Smooth muscle cell (in vitro differentiated cells): Measurements from ENCODE around the gene OAT. TPM values are rescaled to one million over a fixed set of nuclear protein-coding genes. Genes with fewer than 3 reads are reported as not detected.
A peak's percentile ranks its signal among the peaks of the same experiment; 100 is the strongest.

Source experiments
- DNase-seq: peaks from one replicate; lab custom pipeline; 2025; ENCODE audit not compliant: unreplicated experiment; lab: John Stamatoyannopoulos, UW
- H2AFZ ChIP-seq: fragments of 200-600 bp; sonication (generic); 2 replicates; pipeline ENCODE4 v1.6.0; 2016; ENCODE audit warnings: antibody characterized with exemption, low read depth, mild to moderate bottlenecking
- H3F3A ChIP-seq: fragments of 200-600 bp; sonication (generic); 2 replicates; pipeline ENCODE4 v1.6.0; 2017; ENCODE audit warnings: antibody characterized with exemption, low read depth
- H3K27ac ChIP-seq: fragments of 200-600 bp; sonication (generic); 2 replicates; pipeline ENCODE4 v1.5.1; 2016; ENCODE audit warnings: low read depth, mild to moderate bottlenecking
- H3K27me3 ChIP-seq: fragments of 200-600 bp; sonication (generic); 2 replicates; pipeline ENCODE4 v1.6.1; 2016; ENCODE audit warnings: low read depth, mild to moderate bottlenecking
- H3K36me3 ChIP-seq: fragments of 200-600 bp; sonication (generic); 2 replicates; pipeline ENCODE4 v1.5.1; 2016; ENCODE audit warnings: low read depth
- H3K4me1 ChIP-seq: fragments of 200-600 bp; sonication (generic); 2 replicates; pipeline ENCODE4 v1.5.1; 2016; ENCODE audit warnings: low read depth
- H3K4me2 ChIP-seq: fragments of 200-600 bp; sonication (generic); 2 replicates; pipeline ENCODE4 v1.6.0; 2016; ENCODE audit warnings: mild to moderate bottlenecking
- H3K4me3 ChIP-seq: fragments of 200-600 bp; sonication (generic); 2 replicates; pipeline ENCODE4 v1.5.1; 2016; ENCODE audit warnings: mild to moderate bottlenecking
- H3K79me2 ChIP-seq: fragments of 200-600 bp; sonication (generic); 2 replicates; pipeline ENCODE4 v1.6.0; 2016; ENCODE audit warnings: low read depth, mild to moderate bottlenecking
- H3K9ac ChIP-seq: fragments of 200-600 bp; sonication (generic); 2 replicates; pipeline ENCODE4 v1.6.0; 2016; ENCODE audit warnings: low read depth
- H3K9me3 ChIP-seq: fragments of 200-600 bp; sonication (generic); replicated peaks from 2 replicates; pipeline ENCODE4 v1.5.1; 2016; ENCODE audit warnings: low read depth
- H4K20me1 ChIP-seq: fragments of 200-600 bp; sonication (generic); 2 replicates; pipeline ENCODE4 v1.6.0; 2016; ENCODE audit warnings: low read depth
- WGBS: methylation state at CpG from one replicate; pipeline ENCODE4 v1.1.7; 2016; ENCODE audit warnings: low lambda C conversion rate; 5-methylcytosine and 5-hydroxymethylcytosine counted together
- polyA plus RNA-seq: library from polyadenylated mRNA; unstranded; fragments of >200 nt; fragmentation: Nextera tagmentation; extraction: Ambion mirVana; gene quantifications from 2 replicates; pipeline ENCODE4 v1.2.1, GENCODE V29; 2016
- total RNA-seq: library from RNA; depleted of rRNA; stranded (reverse); fragments of >200 nt; gene quantifications from 2 replicates; pipeline ENCODE4 v1.2.3, GENCODE V29; 2014
- TF ChIP-seq, protein P1 (sequence below): fragments of 200-600 bp; sonication (generic); IDR thresholded peaks from 2 replicates; pipeline ENCODE4 v1.5.1; 2017; ENCODE audit warnings: borderline replicate concordance, mild to moderate bottlenecking, antibody characterized with exemption; ENCODE audit not compliant: insufficient read depth, poor library complexity, severe bottlenecking

Gene OAT
- total and polyA plus RNA-seq, 2 experiments from 2014 or later: 107 to 160 TPM

DNA sequence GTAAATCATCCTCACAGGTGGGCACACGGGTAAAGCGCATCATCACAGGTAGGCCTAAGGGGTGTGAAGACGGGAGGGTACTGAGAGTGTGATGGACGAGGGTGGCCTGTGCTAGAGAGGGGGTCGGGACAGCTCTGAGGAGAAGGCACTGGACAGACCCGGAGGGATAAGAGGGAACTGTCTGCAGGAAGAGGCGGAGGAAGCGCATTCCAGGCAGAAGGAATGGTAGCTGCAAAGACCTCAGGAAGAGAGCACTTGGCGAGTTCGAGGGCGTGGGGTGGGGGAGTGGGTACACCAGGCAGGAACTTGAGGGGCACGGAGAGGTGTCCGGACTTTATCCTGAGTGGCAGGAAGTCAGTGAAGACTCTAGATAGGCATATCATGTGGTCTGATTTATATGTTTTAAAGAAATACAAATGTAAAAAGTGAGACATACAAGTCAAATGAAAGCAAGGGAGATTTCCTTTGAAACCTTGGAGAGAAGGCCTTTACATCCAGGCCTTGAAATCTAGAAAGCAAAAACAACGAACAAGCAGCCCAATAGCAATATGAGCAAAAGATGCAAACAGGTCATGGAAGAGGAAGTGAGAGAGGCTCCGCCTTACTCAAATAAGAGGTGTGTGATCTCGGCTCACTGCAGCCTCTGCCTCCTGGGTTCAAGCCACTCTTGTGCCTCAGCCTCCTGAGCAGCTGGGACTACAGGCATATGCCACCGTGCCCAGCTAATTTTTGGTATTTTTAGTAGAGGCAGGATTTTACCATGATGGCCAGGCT is 46.5 kb upstream of the OAT start:
- no peak overlapping the region for H3K9ac ChIP-seq

DNA sequence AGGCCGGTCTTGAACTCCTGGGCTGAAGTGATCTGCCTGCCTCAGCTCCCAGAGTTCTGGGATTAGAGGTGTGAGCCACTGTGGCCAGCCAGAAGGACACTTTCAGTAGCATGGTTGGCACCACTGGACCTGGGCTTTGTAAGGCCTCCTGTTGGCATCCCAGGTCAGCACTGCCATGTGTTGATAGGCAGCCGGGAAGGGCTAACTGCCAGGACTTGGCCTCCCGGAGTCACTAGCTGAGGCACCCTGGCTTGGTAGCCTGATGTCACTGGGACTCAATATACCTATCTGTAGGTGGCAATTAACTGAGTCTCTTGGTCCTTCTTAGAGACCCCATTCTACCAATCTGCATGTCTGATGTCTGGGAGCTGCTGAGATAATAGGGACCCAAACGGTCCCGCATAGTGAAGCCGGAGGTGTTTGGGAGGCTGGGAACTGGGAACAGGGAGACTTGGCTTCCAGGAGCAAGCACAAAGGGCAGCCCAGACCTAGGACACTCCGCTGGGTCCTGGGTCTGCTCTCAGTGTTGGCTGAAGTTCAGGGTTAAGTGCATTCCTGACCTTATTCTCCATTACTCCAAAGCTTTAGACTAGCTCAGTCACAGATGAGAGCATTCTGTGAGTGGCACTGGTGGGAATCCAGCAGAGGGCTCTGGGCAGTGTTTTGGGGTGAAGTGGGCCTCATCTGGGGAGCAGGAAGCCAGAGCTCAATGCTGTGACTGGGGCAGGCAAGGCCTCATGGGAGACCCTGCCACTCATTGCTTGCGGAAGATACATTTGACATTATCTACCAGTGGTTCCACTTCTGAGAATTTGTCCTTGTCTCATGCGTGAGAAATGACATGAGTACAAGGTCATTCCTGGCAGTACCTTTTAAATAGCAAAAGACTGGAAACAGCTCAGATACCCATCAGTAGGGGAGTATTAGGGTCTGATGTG is 45.6 kb upstream of the OAT start:
- Histone ChIP-seq H3K27me3 (no peaks in the 10 kb centered on the region), H3K79me2 (no peaks in the 10 kb centered on the region), H3K4me3 (no peak overlapping the region), H4K20me1 (no peaks in the 10 kb centered on the region), H3K9ac (no peak overlapping the region), H3K36me3 (no peaks in the 10 kb centered on the region), H2AFZ (no peak overlapping the region), H3K4me1 (no peaks in the 10 kb centered on the region), H3F3A (no peaks in the 10 kb centered on the region), H3K9me3 (no peaks in the 10 kb centered on the region), H3K27ac (no peak overlapping the region), H3K4me2 (no peak overlapping the region)
- 84% methylated on average over 9 of the region's 9 CpGs for WGBS
- TF ChIP-seq, protein P1, sequence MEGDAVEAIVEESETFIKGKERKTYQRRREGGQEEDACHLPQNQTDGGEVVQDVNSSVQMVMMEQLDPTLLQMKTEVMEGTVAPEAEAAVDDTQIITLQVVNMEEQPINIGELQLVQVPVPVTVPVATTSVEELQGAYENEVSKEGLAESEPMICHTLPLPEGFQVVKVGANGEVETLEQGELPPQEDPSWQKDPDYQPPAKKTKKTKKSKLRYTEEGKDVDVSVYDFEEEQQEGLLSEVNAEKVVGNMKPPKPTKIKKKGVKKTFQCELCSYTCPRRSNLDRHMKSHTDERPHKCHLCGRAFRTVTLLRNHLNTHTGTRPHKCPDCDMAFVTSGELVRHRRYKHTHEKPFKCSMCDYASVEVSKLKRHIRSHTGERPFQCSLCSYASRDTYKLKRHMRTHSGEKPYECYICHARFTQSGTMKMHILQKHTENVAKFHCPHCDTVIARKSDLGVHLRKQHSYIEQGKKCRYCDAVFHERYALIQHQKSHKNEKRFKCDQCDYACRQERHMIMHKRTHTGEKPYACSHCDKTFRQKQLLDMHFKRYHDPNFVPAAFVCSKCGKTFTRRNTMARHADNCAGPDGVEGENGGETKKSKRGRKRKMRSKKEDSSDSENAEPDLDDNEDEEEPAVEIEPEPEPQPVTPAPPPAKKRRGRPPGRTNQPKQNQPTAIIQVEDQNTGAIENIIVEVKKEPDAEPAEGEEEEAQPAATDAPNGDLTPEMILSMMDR: no peak
- no peak for DNase-seq

More for the DNA sequence above, 46.5 kb upstream of the OAT start:
- no peak for DNase-seq
- Histone ChIP-seq H3K9me3 (no peaks in the 10 kb centered on the region), H3K36me3 (no peaks in the 10 kb centered on the region), H3K79me2 (no peaks in the 10 kb centered on the region), H3K4me2 (no peak overlapping the region), H4K20me1 (no peaks in the 10 kb centered on the region), H2AFZ (no peak overlapping the region), H3K27me3 (no peaks in the 10 kb centered on the region), H3K4me1 (peaks cover under 1% of the 10 kb centered on the region), H3K27ac (no peak overlapping the region), H3K4me3 (no peak overlapping the region), H3F3A (no peaks in the 10 kb centered on the region)
- TF ChIP-seq, protein P1: no peak
- 81% methylated on average over 17 of the region's 17 CpGs for WGBS

DNA sequence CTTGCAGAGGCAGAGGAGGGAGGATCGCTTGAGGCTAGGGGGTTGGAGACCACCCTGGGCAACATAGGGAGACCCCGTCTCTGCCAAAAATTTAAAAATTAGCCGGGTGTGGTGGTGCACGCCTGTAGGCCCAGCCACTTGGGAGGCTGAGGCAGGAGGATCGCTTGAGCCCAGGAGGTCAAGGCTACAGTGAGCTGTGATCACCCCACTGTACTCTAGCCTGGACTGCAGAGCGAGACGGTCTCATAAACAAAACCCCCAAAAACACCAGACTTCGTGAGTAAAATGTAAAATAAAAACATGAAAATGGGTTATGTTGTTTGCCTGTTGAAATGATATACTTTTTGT is 43.6 kb upstream of the OAT start:
- Histone ChIP-seq H4K20me1 (no peaks in the 10 kb centered on the region), H2AFZ (peak overlapping the region; percentile 99), H3K27me3 (no peaks in the 10 kb centered on the region), H3F3A (no peaks in the 10 kb centered on the region), H3K4me2 (peak overlapping the region; percentile 91), H3K4me1 (no peaks in the 10 kb centered on the region), H3K9ac (no peak overlapping the region), H3K79me2 (no peaks in the 10 kb centered on the region), H3K27ac (no peak overlapping the region), H3K4me3 (peak overlapping the region; percentile 94), H3K36me3 (no peaks in the 10 kb centered on the region), H3K9me3 (no peaks in the 10 kb centered on the region)
- WGBS: 78% methylated on average over 8 of the region's 8 CpGs
- TF ChIP-seq, protein P1: no peak
- DNase-seq: no peak
